CD4-positive, CD25-positive, alpha-beta regulatory T cell (primary cell): Measurements from ENCODE around the gene RAB9A. TPM values are rescaled to one million over a fixed set of nuclear protein-coding genes. Genes with fewer than 3 reads are reported as not detected.
A peak's percentile ranks its signal among the peaks of the same experiment; 100 is the strongest.
"Not testable (repeated sequence)": the region's sequence is repeated elsewhere in the genome, so short reads cannot be mapped to it uniquely, and the experiment has no call there.

Source experiments
- ATAC-seq, 2 donors: fragments of 150-1000 bp; cut with Tn5 transposase; one replicate each; pipeline ENCODE4 v1.10.0; 2021; ENCODE audit warnings: low read depth in 2 of 2, moderate number of reproducible peaks in 2 of 2, moderate library complexity in 1 of 2
- DNase-seq, 3 donors: peaks; one replicate each; pipeline versions ENCODE4 v3.0.0 to v3.0.0-alpha.2; 2012 to 2022; ENCODE audit warnings: mixed read lengths in 1 of 3
- H3K27ac ChIP-seq: one replicate; pipeline ENCODE4 v1.7.0; 2013; ENCODE audit warnings: mild to moderate bottlenecking, low read length; ENCODE audit not compliant: insufficient read depth, poor library complexity, severe bottlenecking
- H3K27me3 ChIP-seq: one replicate; pipeline ENCODE4 v1.7.0; 2013; ENCODE audit warnings: low read length; ENCODE audit not compliant: control insufficient read depth, insufficient read depth
- H3K36me3 ChIP-seq: one replicate; pipeline ENCODE4 v1.7.0; 2013; ENCODE audit warnings: mild to moderate bottlenecking, low read length, moderate library complexity; ENCODE audit not compliant: control insufficient read depth, insufficient read depth
- H3K4me1 ChIP-seq: 2 replicates; pipeline ENCODE4 v1.7.0; 2013; ENCODE audit warnings: mild to moderate bottlenecking, low read length; ENCODE audit not compliant: insufficient read depth, control insufficient read depth, poor library complexity, severe bottlenecking
- H3K4me3 ChIP-seq: one replicate; pipeline ENCODE4 v1.7.0; 2013; ENCODE audit warnings: low read depth, mild to moderate bottlenecking, low read length, moderate library complexity
- H3K9me3 ChIP-seq, 2 experiments: 1 replicate in 1 of 2; 2 replicates in 1 of 2; pipeline ENCODE4 v1.7.0; 2013; ENCODE audit warnings: low read length in 2 of 2, mild to moderate bottlenecking in 1 of 2, moderate library complexity in 1 of 2; ENCODE audit not compliant: control insufficient read depth in 2 of 2
- H3K27ac Mint-ChIP-seq, 3 donors: one replicate each; pipeline ENCODE4 v1.8.0; 2020 to 2022; ENCODE audit warnings: mild to moderate bottlenecking in 3 of 3, mixed read lengths in 3 of 3, moderate library complexity in 2 of 3
- H3K27me3 Mint-ChIP-seq: one replicate; pipeline ENCODE4 v1.8.0; 2022; ENCODE audit warnings: mild to moderate bottlenecking, mixed read lengths
- H3K36me3 Mint-ChIP-seq: one replicate; pipeline ENCODE4 v1.8.0; 2020; ENCODE audit warnings: mixed read lengths
- H3K4me1 Mint-ChIP-seq, 4 donors: one replicate each; pipeline ENCODE4 v1.8.0; 2020 to 2022; ENCODE audit warnings: mixed read lengths in 4 of 4, mild to moderate bottlenecking in 1 of 4
- H3K4me3 Mint-ChIP-seq, 4 donors: one replicate each; pipeline ENCODE4 v1.8.0; 2020 to 2022; ENCODE audit warnings: mild to moderate bottlenecking in 4 of 4, mixed read lengths in 4 of 4, moderate library complexity in 3 of 4
- H3K9me3 Mint-ChIP-seq, 7 donors: one replicate each; pipeline ENCODE4 v1.8.0; 2020 to 2022; ENCODE audit warnings: mixed read lengths in 7 of 7, mild to moderate bottlenecking in 3 of 7, moderate library complexity in 2 of 7
- polyA plus RNA-seq, 4 donors: library from polyadenylated mRNA; unstranded; fragments of 300-500 nt; fragmentation: Illumina TruSeq; gene quantifications; one replicate each; pipeline ENCODE4 v1.2.3, GENCODE V29; 2021
- total RNA-seq: library from RNA; stranded (reverse); gene quantifications from one replicate; pipeline ENCODE4 v1.2.3, GENCODE V29; 2022

The RAB9A gene
- total and polyA plus RNA-seq, 5 donors from 2014 or later = 22.8 to 33.4 (median 25.0) TPM

GRCh38 chrX:13659063-13659462 lies 29.9 kb upstream of the RAB9A start:
- H3K4me1 Mint-ChIP-seq = peaks cover 9 to 23% (median 16%) of the 10 kb centered on the region in 4 donors
- H3K4me1 ChIP-seq = peaks cover 5% of the 10 kb centered on the region
- DNase-seq = no peak
- no peaks in the 10 kb centered on the region for H3K9me3 Mint-ChIP-seq
- H3K4me3 ChIP-seq = no peak overlapping the region
- H3K36me3 Mint-ChIP-seq = peaks cover 40% of the 10 kb centered on the region
- H3K36me3 ChIP-seq = peaks cover 34% of the 10 kb centered on the region
- ATAC-seq = no peak
- H3K27ac Mint-ChIP-seq = peak overlapping the region; percentile 4 to 83 (median 20)
- no peaks in the 10 kb centered on the region for H3K27me3 Mint-ChIP-seq
- H3K27ac ChIP-seq = peak overlapping the region; percentile 65
- H3K4me3 Mint-ChIP-seq = no peak overlapping the region
- no peaks in the 10 kb centered on the region for H3K9me3 ChIP-seq
- no peaks in the 10 kb centered on the region for H3K27me3 ChIP-seq

DNA sequence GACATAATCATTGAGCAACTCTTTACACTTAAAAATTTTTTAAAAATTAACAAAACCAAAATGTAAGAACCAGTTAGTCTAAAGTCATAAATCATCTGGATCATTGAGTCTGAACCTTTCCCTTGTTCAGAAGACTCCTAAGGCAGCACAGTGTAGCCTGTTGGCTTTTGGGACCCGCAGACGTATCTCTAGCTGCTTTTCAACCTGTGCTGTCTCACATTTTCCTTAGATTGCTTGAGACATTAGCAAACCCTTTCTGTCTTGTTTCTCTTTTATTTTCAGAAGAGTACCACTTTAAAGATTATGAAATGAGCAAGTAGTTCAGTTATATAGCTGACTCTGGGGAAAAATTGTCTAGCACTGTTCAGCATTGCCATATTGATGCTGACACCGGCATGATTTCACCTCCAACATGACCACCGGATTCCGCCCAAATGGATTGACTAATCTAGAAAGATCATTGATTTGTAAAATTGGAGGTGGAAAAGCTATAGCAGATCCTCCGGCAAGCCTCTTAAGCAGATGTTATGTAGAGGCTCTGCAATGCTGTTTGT lies 27.1 kb upstream of the RAB9A start:
- Mint-ChIP-seq H3K36me3 (peaks cover 45% of the 10 kb centered on the region), H3K27me3 (no peaks in the 10 kb centered on the region), H3K27ac (peak overlapping the region in 2 of 3 donors; percentile 12 to 34), H3K9me3 (no peaks in the 10 kb centered on the region), H3K4me3 (peak overlapping the region in 3 of 4 donors; percentile 14 to 65 (median 62)), H3K4me1 (peaks cover 7 to 11% (median 9%) of the 10 kb centered on the region in 4 donors)
- peaks cover 29% of the 10 kb centered on the region for H3K36me3 ChIP-seq
- peak overlapping the region; percentile 37 for H3K4me3 ChIP-seq
- no peaks in the 10 kb centered on the region for H3K4me1 ChIP-seq
- DNase-seq (no peak), ATAC-seq (no peak)
- H3K27ac ChIP-seq = peak overlapping the region; percentile 41
- no peaks in the 10 kb centered on the region for H3K27me3 ChIP-seq
- H3K9me3 ChIP-seq = no peaks in the 10 kb centered on the region

- Mint-ChIP-seq H3K4me3 (peak overlapping the region in 2 of 4 donors; percentile 62 to 65), H3K9me3 (no peaks in the 10 kb centered on the region), H3K36me3 (peaks cover 44% of the 10 kb centered on the region), H3K27me3 (no peaks in the 10 kb centered on the region), H3K4me1 (peaks cover 7 to 11% (median 9%) of the 10 kb centered on the region in 4 donors), H3K27ac (no peak overlapping the region)
- H3K36me3 ChIP-seq = peaks cover 29% of the 10 kb centered on the region
- no peak for DNase-seq
- no peaks in the 10 kb centered on the region for H3K9me3 ChIP-seq
- H3K4me3 ChIP-seq = peak overlapping the region; percentile 37
- ATAC-seq = no peak
- peak overlapping the region; percentile 41 for H3K27ac ChIP-seq
- H3K27me3 ChIP-seq = no peaks in the 10 kb centered on the region
- no peaks in the 10 kb centered on the region for H3K4me1 ChIP-seq
Measured at GRCh38 chrX:13662355-13662791, 26.6 kb upstream of the RAB9A start.

DNA sequence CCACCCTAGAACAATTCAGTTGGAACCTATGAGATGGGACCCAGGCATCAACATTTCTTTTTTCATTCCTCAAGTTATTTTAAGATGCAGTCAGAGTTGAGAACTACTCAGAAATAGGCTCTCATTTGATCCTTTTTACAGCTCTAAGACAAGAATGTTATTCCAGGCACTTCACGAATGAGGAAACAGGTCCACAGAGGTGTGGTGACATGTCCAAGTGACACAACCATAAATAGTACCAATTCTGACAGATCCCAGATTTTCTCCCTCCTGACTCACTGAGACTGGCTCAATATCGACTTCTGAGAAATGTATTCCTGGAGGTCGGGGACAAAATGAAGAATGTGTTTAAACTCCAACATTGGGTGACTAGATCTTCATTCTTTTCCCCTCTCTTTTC lies 24.9 kb upstream of the RAB9A start:
- Mint-ChIP-seq H3K27me3 (no peaks in the 10 kb centered on the region), H3K36me3 (peaks cover 40% of the 10 kb centered on the region), H3K9me3 (no peaks in the 10 kb centered on the region), H3K4me1 (peaks cover 2 to 4% (median 2%) of the 10 kb centered on the region in 4 donors), H3K4me3 (no peak overlapping the region), H3K27ac (no peak overlapping the region)
- Histone ChIP-seq H3K27ac (no peak overlapping the region), H3K9me3 (no peaks in the 10 kb centered on the region), H3K4me1 (peaks cover under 1% of the 10 kb centered on the region), H3K36me3 (peaks cover 29% of the 10 kb centered on the region), H3K4me3 (no peak overlapping the region), H3K27me3 (no peaks in the 10 kb centered on the region)
- ATAC-seq (no peak), DNase-seq (no peak)

- Histone ChIP-seq H3K27ac (no peak overlapping the region), H3K27me3 (no peaks in the 10 kb centered on the region), H3K4me1 (peaks cover 4% of the 10 kb centered on the region), H3K4me3 (no peak overlapping the region), H3K9me3 (no peaks in the 10 kb centered on the region), H3K36me3 (peaks cover 17% of the 10 kb centered on the region)
- no peak for ATAC-seq
- peaks cover 38% of the 10 kb centered on the region for H3K36me3 Mint-ChIP-seq
- DNase-seq = no peak
- no peaks in the 10 kb centered on the region for H3K9me3 Mint-ChIP-seq
- no peak overlapping the region for H3K4me3 Mint-ChIP-seq
- no peak overlapping the region for H3K27ac Mint-ChIP-seq
- H3K27me3 Mint-ChIP-seq = no peaks in the 10 kb centered on the region
- H3K4me1 Mint-ChIP-seq = peaks cover 0 to 5% (median 2%) of the 10 kb centered on the region in 4 donors
Measured at GRCh38 chrX:13666836-13667235, 22.1 kb upstream of the RAB9A start.

DNA sequence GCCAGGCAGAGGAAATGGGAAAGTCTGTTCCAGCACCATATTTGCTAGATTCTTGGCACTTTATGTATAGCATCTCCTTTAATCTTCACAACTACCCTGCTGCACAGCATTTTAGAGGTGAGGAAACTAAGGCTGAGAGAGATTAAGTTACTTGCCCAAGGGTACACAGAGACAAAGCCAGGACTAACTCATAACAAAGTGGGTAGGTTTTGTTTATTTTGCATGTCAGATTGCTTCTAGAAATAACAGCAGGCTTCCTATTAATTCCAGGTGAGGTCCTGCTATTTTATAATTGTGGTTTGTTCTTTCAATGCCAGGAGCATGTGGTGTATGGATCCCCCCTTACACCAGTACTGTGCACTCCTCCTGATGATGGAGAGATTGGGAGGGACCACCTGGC lies 21.0 kb upstream of the RAB9A start:
- Mint-ChIP-seq H3K9me3 (no peaks in the 10 kb centered on the region), H3K27ac (no peak overlapping the region), H3K4me1 (peaks cover 0 to 5% (median under 1%) of the 10 kb centered on the region in 4 donors), H3K4me3 (no peak overlapping the region), H3K27me3 (no peaks in the 10 kb centered on the region), H3K36me3 (peaks cover 39% of the 10 kb centered on the region)
- Histone ChIP-seq H3K9me3 (no peaks in the 10 kb centered on the region), H3K4me1 (peaks cover 4% of the 10 kb centered on the region), H3K27me3 (no peaks in the 10 kb centered on the region), H3K4me3 (no peak overlapping the region), H3K36me3 (peaks cover 9% of the 10 kb centered on the region), H3K27ac (no peak overlapping the region)
- ATAC-seq (no peak), DNase-seq (no peak)

- Histone ChIP-seq H3K4me1 (peaks cover 4% of the 10 kb centered on the region), H3K36me3 (no peaks in the 10 kb centered on the region), H3K9me3 (no peaks in the 10 kb centered on the region), H3K4me3 (peak overlapping the region; percentile 57), H3K27me3 (no peaks in the 10 kb centered on the region), H3K27ac (peak overlapping the region; percentile 33)
- DNase-seq = peak in 2 of 3 donors; percentile 12 to 34
- peak; percentile 46 to 58 for ATAC-seq
- Mint-ChIP-seq H3K9me3 (no peaks in the 10 kb centered on the region), H3K27me3 (no peaks in the 10 kb centered on the region), H3K4me3 (peak overlapping the region in 2 of 4 donors; percentile 36 to 60), H3K27ac (peak overlapping the region; percentile 55 to 88 (median 86)), H3K36me3 (peaks cover 28% of the 10 kb centered on the region), H3K4me1 (peaks cover 0 to 5% (median 0%) of the 10 kb centered on the region in 4 donors)
Measured at GRCh38 chrX:13669246-13669737, 19.6 kb upstream of the RAB9A start.

- not testable (repeated sequence) for ATAC-seq, H3K27ac ChIP-seq, H3K4me1 Mint-ChIP-seq, H3K9me3 ChIP-seq, H3K4me3 Mint-ChIP-seq, H3K27me3 ChIP-seq, H3K9me3 Mint-ChIP-seq, H3K4me1 ChIP-seq, DNase-seq, H3K27me3 Mint-ChIP-seq, H3K36me3 ChIP-seq
- H3K27ac Mint-ChIP-seq = peak overlapping the region in 1 of 3 donors; percentile 86
- peaks cover 26% of the 10 kb centered on the region for H3K36me3 Mint-ChIP-seq
- H3K4me3 ChIP-seq = peak overlapping the region; percentile 57
Measured at GRCh38 chrX:13669755-13670154, 19.2 kb upstream of the RAB9A start.
